Measurements from ENCODE around the gene FBXL17. TPM values are rescaled to one million over a fixed set of nuclear protein-coding genes. Genes with fewer than 3 reads are reported as not detected.

The FBXL17 gene
- total RNA-seq, 2 donors from 2014 or later: 5.9 to 9.1 TPM

GRCh38 chr5:108360280-108360679 is 21.6 kb downstream of the FBXL17 start:
- no peak overlapping the region for H3K4me3 Mint-ChIP-seq
- ATAC-seq (replicated peaks): no peak

GRCh38 chr5:108356286-108356685 is 25.6 kb downstream of the FBXL17 start:
- Mint-ChIP-seq H3K9me3 (no peaks in the 10 kb centered on the region), H3K36me3 (ENCODE audit: low read depth) (peaks cover 6% of the 10 kb centered on the region), H3K27me3 (no peaks in the 10 kb centered on the region), H3K4me3 (no peak overlapping the region), H3K27ac (no peak overlapping the region), H3K4me1 (no peaks in the 10 kb centered on the region)
- no peak for ATAC-seq (replicated peaks)

More at GRCh38 chr5:108360280-108360679, 21.6 kb downstream of the FBXL17 start:
- H3K27ac Mint-ChIP-seq: no peak overlapping the region
- H3K36me3 Mint-ChIP-seq (ENCODE audit: low read depth): peaks cover 14% of the 10 kb centered on the region
- H3K4me1 Mint-ChIP-seq: no peaks in the 10 kb centered on the region
- no peaks in the 10 kb centered on the region for H3K27me3 Mint-ChIP-seq
- H3K9me3 Mint-ChIP-seq: no peaks in the 10 kb centered on the region

GRCh38 chr5:108353087-108353486 is 28.8 kb downstream of the FBXL17 start:
- ATAC-seq (replicated peaks): no peak
- Mint-ChIP-seq H3K27me3 (no peaks in the 10 kb centered on the region), H3K9me3 (no peaks in the 10 kb centered on the region), H3K36me3 (ENCODE audit: low read depth) (no peaks in the 10 kb centered on the region), H3K4me1 (no peaks in the 10 kb centered on the region), H3K27ac (no peak overlapping the region), H3K4me3 (no peak overlapping the region)

GRCh38 chr5:108345541-108346171 is 36.2 kb downstream of the FBXL17 start:
- peaks cover 13% of the 10 kb centered on the region for H3K36me3 Mint-ChIP-seq (ENCODE audit: low read depth)
- H3K9me3 Mint-ChIP-seq: no peaks in the 10 kb centered on the region
- H3K27ac Mint-ChIP-seq: no peak overlapping the region
- no peaks in the 10 kb centered on the region for H3K4me1 Mint-ChIP-seq
- H3K27me3 Mint-ChIP-seq: no peaks in the 10 kb centered on the region
- H3K4me3 Mint-ChIP-seq: no peak overlapping the region
- ATAC-seq (replicated peaks): no peak

GRCh38 chr5:108344103-108344822 is 37.6 kb downstream of the FBXL17 start:
- Mint-ChIP-seq H3K9me3 (no peaks in the 10 kb centered on the region), H3K27me3 (no peaks in the 10 kb centered on the region), H3K4me1 (no peaks in the 10 kb centered on the region), H3K27ac (no peak overlapping the region), H3K4me3 (no peak overlapping the region), H3K36me3 (ENCODE audit: low read depth) (peaks cover 13% of the 10 kb centered on the region)
- no peak for ATAC-seq (replicated peaks)

- H3K36me3 Mint-ChIP-seq (ENCODE audit: low read depth): peaks cover 13% of the 10 kb centered on the region
- no peaks in the 10 kb centered on the region for H3K4me1 Mint-ChIP-seq
- H3K27me3 Mint-ChIP-seq: no peaks in the 10 kb centered on the region
- no peaks in the 10 kb centered on the region for H3K9me3 Mint-ChIP-seq
- no peak for ATAC-seq (replicated peaks)
- H3K27ac Mint-ChIP-seq: no peak overlapping the region
- no peak overlapping the region for H3K4me3 Mint-ChIP-seq
These were observed 40.0 kb downstream of the FBXL17 start for GRCh38 chr5:108341866-108342265.

- H3K4me1 Mint-ChIP-seq: no peaks in the 10 kb centered on the region
- peaks cover 13% of the 10 kb centered on the region for H3K36me3 Mint-ChIP-seq (ENCODE audit: low read depth)
- H3K27ac Mint-ChIP-seq: no peak overlapping the region
- no peak overlapping the region for H3K4me3 Mint-ChIP-seq
- H3K27me3 Mint-ChIP-seq: no peaks in the 10 kb centered on the region
- no peak for ATAC-seq (replicated peaks)
- H3K9me3 Mint-ChIP-seq: no peaks in the 10 kb centered on the region
These were observed 41.8 kb downstream of the FBXL17 start for GRCh38 chr5:108340131-108340530.

GRCh38 chr5:108339220-108339619 is 42.7 kb downstream of the FBXL17 start:
- H3K36me3 Mint-ChIP-seq (ENCODE audit: low read depth): peaks cover 13% of the 10 kb centered on the region
- H3K9me3 Mint-ChIP-seq: no peaks in the 10 kb centered on the region
- no peak overlapping the region for H3K27ac Mint-ChIP-seq
- H3K4me1 Mint-ChIP-seq: no peaks in the 10 kb centered on the region
- ATAC-seq (replicated peaks): no peak
- H3K4me3 Mint-ChIP-seq: no peak overlapping the region
- no peaks in the 10 kb centered on the region for H3K27me3 Mint-ChIP-seq

GRCh38 chr5:108334225-108334624 is 47.7 kb downstream of the FBXL17 start:
- H3K27me3 Mint-ChIP-seq: no peaks in the 10 kb centered on the region
- H3K36me3 Mint-ChIP-seq (ENCODE audit: low read depth): no peaks in the 10 kb centered on the region
- no peak for ATAC-seq (replicated peaks)
- H3K9me3 Mint-ChIP-seq: no peaks in the 10 kb centered on the region
- H3K4me1 Mint-ChIP-seq: no peaks in the 10 kb centered on the region
- H3K27ac Mint-ChIP-seq: no peak overlapping the region
- H3K4me3 Mint-ChIP-seq: no peak overlapping the region

- Mint-ChIP-seq H3K27me3 (no peaks in the 10 kb centered on the region), H3K9me3 (no peaks in the 10 kb centered on the region), H3K4me1 (no peaks in the 10 kb centered on the region), H3K36me3 (ENCODE audit: low read depth) (peaks cover 17% of the 10 kb centered on the region), H3K27ac (no peak overlapping the region), H3K4me3 (no peak overlapping the region)
- ATAC-seq (replicated peaks): no peak
These were observed 54.9 kb downstream of the FBXL17 start for GRCh38 chr5:108326982-108327381.

GRCh38 chr5:108324886-108325285 is 57.0 kb downstream of the FBXL17 start:
- no peaks in the 10 kb centered on the region for H3K27me3 Mint-ChIP-seq
- no peak overlapping the region for H3K27ac Mint-ChIP-seq
- no peaks in the 10 kb centered on the region for H3K9me3 Mint-ChIP-seq
- peaks cover 17% of the 10 kb centered on the region for H3K36me3 Mint-ChIP-seq (ENCODE audit: low read depth)
- no peak for ATAC-seq (replicated peaks)
- no peaks in the 10 kb centered on the region for H3K4me1 Mint-ChIP-seq
- no peak overlapping the region for H3K4me3 Mint-ChIP-seq

GRCh38 chr5:108321341-108321740 is 60.6 kb downstream of the FBXL17 start:
- Mint-ChIP-seq H3K27me3 (no peaks in the 10 kb centered on the region), H3K9me3 (no peaks in the 10 kb centered on the region), H3K4me1 (no peaks in the 10 kb centered on the region), H3K27ac (no peak overlapping the region), H3K36me3 (ENCODE audit: low read depth) (peaks cover 6% of the 10 kb centered on the region), H3K4me3 (no peak overlapping the region)
- ATAC-seq (replicated peaks): no peak

GRCh38 chr5:108320231-108320630 is 61.7 kb downstream of the FBXL17 start:
- H3K9me3 Mint-ChIP-seq: no peaks in the 10 kb centered on the region
- no peaks in the 10 kb centered on the region for H3K4me1 Mint-ChIP-seq
- H3K36me3 Mint-ChIP-seq (ENCODE audit: low read depth): no peaks in the 10 kb centered on the region
- ATAC-seq (replicated peaks): no peak
- H3K27ac Mint-ChIP-seq: no peak overlapping the region
- no peak overlapping the region for H3K4me3 Mint-ChIP-seq
- H3K27me3 Mint-ChIP-seq: no peaks in the 10 kb centered on the region

GRCh38 chr5:108315829-108316228 is 66.1 kb downstream of the FBXL17 start:
- Mint-ChIP-seq H3K36me3 (ENCODE audit: low read depth) (no peaks in the 10 kb centered on the region), H3K27me3 (no peaks in the 10 kb centered on the region), H3K4me3 (no peak overlapping the region), H3K27ac (no peak overlapping the region), H3K9me3 (no peaks in the 10 kb centered on the region), H3K4me1 (no peaks in the 10 kb centered on the region)
- ATAC-seq (replicated peaks): no peak

- Mint-ChIP-seq H3K9me3 (no peaks in the 10 kb centered on the region), H3K27me3 (no peaks in the 10 kb centered on the region), H3K36me3 (ENCODE audit: low read depth) (no peaks in the 10 kb centered on the region), H3K4me3 (no peak overlapping the region), H3K4me1 (no peaks in the 10 kb centered on the region), H3K27ac (no peak overlapping the region)
- ATAC-seq (replicated peaks): no peak
These were observed 69.6 kb downstream of the FBXL17 start for GRCh38 chr5:108312258-108312657.

Measured in activated T-helper 17 cell treated with anti-CD3 and anti-CD28 coated beads, Interleukin-2, amount 50 U/mL, for 72 hours (primary cell).